Esophagus (tissue), 2 donors: ENCODE results near the gene OR5T1. TPM values are rescaled to one million over a fixed set of nuclear protein-coding genes. Genes with fewer than 3 reads are reported as not detected.

ENCODE experiments used
- polyA plus RNA-seq, 2 donors: library from polyadenylated mRNA; stranded (reverse); fragments of 200-250 nt; gene quantifications; one replicate each; pipeline ENCODE4 v1.2.3, GENCODE V29; 2013
- donor health status: healthy with polysubstance abuse.
- donor health status: Bipolar disorder and iron deficiency.

Gene OR5T1
- polyA plus RNA-seq, 2 donors, result not detected

Other genes starting within 250 kb of the OR5T1 start
- gene OR5AS1, start 246.5 kb upstream of the OR5T1 start, polyA plus RNA-seq, result not detected
- not detected for gene OR8I2, start 180.8 kb upstream of the OR5T1 start, polyA plus RNA-seq
- not detected for gene OR8H2, start 170.5 kb upstream of the OR5T1 start, polyA plus RNA-seq
- not detected for gene OR8H3, start 151.8 kb upstream of the OR5T1 start, polyA plus RNA-seq
- not detected for gene OR8J3, start 134.0 kb upstream of the OR5T1 start, polyA plus RNA-seq
- gene OR8K5, start 113.8 kb upstream of the OR5T1 start, polyA plus RNA-seq, result not detected
- gene OR5J2, start 97.5 kb upstream of the OR5T1 start, polyA plus RNA-seq, result not detected
- gene OR5T2, start 39.9 kb upstream of the OR5T1 start, polyA plus RNA-seq, result not detected
- gene OR5T3, start 21.9 kb upstream of the OR5T1 start, polyA plus RNA-seq, result not detected
- gene OR8H1, start 18.1 kb downstream of the OR5T1 start, polyA plus RNA-seq, result not detected
- gene OR8K3, start 41.0 kb downstream of the OR5T1 start, polyA plus RNA-seq, result not detected
- gene OR8K1, start 71.9 kb downstream of the OR5T1 start, polyA plus RNA-seq, result not detected
- not detected for gene OR8J1, start 80.1 kb downstream of the OR5T1 start, polyA plus RNA-seq
- not detected for gene OR8U1, start 101.5 kb downstream of the OR5T1 start, polyA plus RNA-seq
- not detected for gene OR5AL1, start 138.5 kb downstream of the OR5T1 start, polyA plus RNA-seq
- not detected for gene OR5M3, start 199.2 kb downstream of the OR5T1 start, polyA plus RNA-seq
- not detected for gene OR5M8, start 217.2 kb downstream of the OR5T1 start, polyA plus RNA-seq